GM19193 (cell line): ENCODE data around the gene GLRA3.

Source experiments
- POLR2A ChIP-seq: IDR thresholded peaks from 4 replicates; pipeline ENCODE4 v1.6.1; 2011; ENCODE audit not compliant: insufficient read depth, insufficient read length; ENCODE audit errors: extremely low read depth

GLRA3 gene

DNA sequence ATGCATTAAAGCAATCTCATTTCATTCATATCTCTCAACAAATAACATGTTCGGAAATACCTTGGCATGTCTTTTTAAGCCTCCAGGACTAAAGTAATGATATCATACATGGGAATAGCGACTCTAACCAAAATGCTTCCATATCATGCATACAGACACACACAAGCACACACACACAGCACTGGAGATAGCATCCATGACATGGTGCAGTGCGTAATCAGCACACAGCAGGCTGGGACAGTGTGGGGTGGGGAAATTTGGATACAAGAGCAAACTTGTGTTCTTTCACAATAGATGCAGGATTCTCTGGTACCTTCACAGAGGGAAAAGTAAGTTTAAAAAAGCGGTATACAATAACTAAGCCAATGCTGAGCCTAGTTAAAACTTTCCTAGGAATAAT is 174.4 kb downstream of the GLRA3 start:
- no peak for TF ChIP-seq POLR2A

DNA sequence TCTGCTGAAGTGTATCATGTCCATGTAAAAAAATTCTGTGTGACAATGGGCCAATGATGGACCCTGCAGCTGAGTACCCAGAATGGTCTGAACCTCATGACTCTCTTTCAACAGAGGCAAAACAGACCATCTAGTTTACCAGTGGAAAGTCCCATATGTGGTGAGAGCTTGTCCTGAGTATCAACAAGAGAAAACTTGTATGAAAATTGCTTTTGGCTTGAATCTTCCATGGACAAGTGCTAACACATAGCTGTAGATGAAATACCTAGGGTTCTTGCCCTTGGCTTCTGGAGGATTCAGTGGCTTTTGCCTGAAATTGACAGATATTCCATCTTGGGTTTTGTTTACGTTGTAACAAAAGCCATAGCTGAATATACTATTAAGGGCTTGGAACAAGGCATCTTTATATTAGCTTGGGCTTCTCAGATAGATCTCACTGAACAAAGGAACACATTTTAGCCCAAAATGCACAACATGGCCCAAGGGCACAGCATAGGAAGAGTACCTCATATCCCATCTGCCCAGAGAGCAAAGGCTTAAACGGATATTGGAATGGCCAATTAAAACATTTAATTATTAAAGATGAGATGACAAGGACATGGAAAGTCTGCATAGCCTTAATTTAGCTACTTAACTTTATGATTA is 178.2 kb downstream of the GLRA3 start:
- no peak for TF ChIP-seq POLR2A

DNA sequence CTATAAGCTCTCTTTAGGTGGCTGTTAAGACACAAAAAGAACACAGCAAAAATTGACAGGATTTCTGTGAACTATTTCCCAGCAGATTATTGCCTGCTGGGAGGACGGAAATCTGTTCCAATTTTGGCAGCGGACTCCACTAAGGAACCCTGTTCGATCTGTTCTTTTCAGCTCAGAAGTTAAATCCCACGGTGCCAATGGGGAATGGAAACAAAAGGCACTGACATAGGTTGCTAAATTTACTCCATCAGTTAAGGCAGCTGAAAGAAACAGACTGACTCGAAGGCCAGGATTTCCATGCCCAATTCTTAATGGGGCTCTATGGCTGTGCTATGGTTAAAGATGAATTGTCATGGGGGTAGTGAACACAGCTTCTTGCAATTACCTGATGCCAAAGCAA is 180.2 kb downstream of the GLRA3 start:
- no peak for TF ChIP-seq POLR2A

DNA sequence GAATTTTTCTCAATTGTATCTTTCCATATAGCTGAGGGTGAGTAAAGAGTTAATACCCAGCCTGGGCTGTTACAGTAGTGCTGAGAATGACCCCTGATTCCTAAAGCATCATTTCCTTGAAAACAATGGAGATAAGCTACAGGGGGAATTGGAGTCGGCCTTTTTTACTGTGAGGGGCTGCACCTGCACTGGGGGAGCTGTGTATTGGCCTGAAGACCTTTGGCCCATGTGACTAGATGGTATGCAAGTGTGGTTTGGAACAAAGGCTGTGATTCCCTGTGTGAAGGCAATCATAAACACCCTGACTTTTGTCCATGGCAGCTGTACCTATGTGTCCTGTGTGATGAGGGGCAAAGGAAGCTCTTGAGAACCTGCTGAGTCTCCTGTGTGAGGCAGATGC is 182.7 kb downstream of the GLRA3 start:
- TF ChIP-seq POLR2A = no peak

DNA sequence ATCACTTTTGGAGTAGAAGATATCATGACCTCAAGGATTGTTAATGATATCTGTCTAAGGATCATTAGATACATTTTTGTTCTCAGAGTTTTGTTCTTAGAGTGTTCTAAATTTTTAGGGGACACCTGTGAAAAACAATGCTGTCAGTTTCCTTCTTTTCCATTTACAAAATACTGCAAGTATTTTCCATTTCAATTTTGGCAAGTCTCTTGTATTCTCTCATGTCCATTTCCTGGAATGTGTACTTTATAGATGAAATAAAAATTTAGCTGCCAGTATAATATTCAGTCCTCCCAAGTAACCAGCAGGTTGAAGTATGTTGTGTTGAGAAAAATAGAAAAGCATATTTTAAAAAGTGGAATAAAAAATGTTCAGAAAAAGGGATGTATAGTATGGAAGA is 188.9 kb downstream of the GLRA3 start:
- TF ChIP-seq POLR2A = no peak

DNA sequence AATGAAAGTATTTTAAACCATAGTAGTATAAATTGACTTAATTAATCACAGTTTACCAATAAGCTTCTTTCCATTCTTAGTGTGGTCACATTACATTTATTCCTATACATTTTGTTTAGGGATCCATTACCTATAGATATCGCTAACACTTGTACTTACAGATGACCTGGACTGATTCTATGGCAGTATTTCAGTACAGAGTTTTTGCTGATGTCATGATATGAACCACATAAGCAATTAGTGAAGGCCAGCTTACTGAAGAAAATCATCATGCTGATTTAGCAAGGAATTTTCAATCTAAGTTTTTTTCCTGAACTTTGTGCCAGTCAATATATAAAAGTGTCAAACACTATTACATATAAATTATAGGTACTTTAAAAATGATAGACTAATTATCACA is 193.3 kb downstream of the GLRA3 start:
- TF ChIP-seq POLR2A = no peak

DNA sequence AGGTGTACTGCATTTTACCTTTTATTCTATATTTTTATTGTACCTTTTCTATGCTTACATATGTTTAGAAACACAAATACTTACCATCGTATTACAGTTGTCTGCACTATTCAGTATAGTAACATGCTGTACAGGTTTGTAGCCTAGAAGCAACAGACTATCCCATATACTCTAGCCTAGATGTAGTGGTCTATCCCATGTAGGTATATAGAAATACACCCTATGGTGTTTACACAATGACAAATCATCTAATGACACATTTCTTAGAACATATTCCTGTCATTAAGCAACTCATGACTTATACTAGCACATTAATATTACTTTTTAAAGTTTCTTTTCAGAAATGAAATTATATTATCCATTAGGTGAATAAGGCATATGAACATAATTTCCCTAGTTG is 195.6 kb downstream of the GLRA3 start:
- TF ChIP-seq POLR2A = no peak

DNA sequence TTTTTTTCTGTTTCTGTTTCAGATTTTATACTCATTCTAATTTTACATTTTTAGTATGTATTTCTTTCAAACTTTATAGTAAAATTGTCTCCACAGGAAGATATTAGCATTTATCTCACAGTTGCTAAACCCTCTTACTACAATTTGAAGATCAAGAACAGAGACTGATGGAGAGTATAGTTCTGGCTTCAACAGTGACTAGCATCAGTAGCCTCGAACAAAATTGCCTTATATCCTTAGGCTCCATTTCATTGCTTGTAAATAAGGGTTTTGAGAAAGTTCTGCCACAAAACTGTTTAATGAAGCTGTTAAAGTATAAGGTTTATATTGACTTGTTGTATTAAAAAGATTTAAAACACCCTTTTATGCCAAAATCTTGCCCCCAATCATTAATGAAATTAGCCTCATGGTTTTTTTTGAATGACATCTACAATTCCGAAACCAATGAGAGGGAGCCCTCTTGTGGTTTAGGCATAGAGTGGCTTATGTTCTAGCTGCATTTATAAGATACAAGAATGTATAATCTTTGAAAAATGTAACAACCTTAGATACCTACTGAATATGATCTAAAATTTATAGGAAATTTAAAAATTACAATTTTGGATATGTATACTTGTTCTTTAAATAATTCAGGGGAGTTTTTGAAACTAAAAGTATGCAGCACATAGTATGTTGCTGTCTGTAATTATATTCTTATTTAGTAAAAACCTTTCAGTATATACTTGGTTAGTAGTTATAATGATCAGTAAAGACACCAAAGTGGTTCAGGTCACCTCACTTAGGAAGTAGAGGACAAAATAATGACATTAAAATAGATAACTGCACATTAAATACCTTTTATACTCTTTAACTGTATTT is 196.9 kb downstream of the GLRA3 start:
- no peak for TF ChIP-seq POLR2A

DNA sequence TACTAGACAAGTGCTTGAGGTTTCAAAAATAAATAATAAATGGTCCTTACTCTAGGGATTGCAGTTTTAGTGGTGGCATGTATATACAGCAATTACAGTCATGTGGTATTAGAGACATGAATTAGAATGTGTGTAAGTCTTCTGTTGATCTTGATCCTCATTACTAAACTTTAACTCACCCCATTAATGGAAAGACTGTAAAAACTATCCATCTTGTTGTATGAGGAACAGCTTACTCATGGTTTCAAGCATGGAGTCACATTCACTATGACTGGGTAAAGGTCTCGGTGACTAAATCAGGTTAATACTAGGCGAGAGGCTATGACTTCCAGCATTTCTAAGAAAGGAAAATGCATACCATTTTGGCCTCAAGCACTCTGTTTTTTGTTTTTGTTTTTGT is 199.8 kb downstream of the GLRA3 start:
- no peak for TF ChIP-seq POLR2A

DNA sequence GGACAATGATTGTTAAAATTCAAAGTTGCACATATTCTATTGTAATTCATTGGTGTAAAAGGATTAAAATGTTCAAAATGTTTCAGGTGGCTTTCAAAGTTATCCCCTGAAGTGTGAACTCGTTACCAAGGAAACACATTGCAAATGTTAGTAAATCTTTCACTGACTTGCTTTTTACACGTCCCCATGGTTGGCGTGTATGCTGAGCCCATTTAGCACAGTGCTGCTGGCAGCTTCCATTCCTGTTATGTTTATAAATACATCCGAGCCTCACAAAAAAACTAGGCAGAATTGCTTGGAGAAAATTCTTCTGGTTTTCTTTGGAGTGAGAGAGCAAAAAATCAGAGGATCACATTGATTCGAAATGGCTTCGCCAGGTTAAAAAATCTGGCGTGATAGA is 200.9 kb downstream of the GLRA3 start:
- TF ChIP-seq POLR2A = no peak

DNA sequence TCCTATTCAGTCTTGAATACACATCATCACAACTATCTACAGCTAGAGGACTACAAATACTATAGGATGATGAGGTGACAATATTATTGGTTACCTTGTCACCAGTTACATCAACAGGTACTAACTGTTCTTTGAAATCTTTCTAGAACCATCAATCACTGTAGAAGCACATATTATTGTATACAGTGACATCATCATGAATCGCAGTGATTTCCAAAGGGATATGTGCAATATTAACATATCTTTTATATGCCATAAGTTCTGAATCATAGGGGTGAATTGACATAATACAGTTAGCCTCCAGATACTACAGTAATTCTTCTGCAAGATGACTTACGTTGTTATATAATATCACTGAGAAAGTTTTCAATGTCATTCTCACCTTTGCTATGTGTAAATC is 201.6 kb downstream of the GLRA3 start:
- TF ChIP-seq POLR2A = no peak

DNA sequence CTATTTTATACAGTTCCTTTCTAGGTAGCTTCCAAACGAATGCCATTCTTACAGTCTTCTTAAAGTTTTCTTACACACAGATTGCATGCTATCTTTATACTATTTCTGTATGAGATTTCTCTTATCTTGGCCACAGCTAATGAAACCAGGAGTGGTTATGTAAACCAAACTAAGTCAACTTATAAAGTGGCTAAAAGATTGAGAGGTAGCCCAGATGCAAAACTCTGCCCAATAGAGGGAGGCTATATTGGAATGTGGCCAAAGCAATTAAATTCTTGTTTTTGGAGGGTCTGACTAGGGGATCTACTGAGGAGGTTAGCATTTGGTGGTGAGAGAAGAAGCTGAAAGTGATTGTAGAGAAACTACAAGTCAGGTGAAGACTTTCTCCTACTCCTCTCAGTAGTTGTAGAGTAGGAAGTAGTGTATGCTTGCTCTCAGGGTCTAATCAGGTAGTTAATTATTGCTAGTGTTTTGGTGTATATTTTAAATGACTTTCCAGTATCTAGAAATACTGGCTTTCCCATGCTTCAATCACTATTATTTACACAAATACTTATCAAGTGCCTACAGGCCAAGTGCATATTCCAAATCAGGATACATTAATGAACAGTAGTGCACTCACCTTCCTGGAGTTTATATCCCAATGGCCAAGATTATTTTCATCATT is 202.6 kb downstream of the GLRA3 start:
- TF ChIP-seq POLR2A = no peak

DNA sequence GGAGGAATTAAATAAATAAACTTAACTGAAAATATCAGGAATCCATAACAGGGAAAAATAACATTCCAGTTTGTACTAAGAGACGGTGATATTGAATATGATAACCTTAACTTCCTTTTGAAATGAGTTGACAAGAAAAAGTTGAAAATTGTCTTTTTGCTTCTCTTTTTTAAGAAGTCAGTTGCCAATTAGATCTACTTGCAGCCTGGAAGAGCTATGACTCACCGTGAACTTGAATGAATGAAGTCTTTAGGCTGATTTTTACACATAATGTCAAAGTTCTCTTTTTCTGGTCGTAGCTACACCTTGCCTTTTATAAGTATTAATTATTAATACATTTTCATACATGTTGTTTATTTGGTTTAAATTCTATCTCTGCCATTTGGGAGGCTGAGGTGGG is 212.4 kb downstream of the GLRA3 start:
- TF ChIP-seq POLR2A = no peak

DNA sequence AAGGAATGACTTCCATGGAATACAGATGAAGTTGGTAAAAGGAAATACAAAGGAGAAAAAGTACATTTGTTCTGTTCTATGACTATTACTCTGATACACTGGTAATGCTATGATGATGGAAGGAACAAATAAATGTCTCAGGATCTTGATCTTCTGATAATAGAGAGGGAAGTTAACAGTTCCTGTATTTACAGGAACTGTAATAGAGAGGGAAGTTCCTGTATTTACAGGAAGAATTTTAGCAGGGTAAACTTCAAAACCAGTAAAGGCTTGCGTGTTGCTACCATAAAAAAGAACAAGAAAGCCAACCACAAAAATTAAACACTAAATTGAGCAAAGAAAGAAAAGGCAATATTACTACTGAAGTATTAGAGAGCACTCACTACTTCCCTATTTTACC is 215.1 kb downstream of the GLRA3 start:
- no peak for TF ChIP-seq POLR2A

DNA sequence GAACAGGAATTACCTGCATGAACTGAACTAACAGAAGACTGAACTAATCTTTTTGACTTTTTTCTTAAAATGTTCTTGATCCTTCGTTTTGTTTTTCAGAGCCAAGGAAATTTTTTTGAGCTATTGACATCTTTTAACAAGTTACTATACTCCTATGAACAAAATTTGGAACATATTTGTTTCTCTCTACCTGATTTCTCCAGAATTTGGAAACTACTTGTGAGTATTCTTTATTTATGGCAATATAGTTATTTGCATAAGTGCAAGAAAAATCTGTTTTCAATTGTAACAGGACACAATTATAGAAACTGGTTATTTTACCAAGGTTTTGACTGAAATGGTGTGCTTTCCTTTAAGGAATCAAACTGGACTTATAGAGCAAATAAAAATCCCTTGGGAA is 217.3 kb downstream of the GLRA3 start:
- no peak for TF ChIP-seq POLR2A

DNA sequence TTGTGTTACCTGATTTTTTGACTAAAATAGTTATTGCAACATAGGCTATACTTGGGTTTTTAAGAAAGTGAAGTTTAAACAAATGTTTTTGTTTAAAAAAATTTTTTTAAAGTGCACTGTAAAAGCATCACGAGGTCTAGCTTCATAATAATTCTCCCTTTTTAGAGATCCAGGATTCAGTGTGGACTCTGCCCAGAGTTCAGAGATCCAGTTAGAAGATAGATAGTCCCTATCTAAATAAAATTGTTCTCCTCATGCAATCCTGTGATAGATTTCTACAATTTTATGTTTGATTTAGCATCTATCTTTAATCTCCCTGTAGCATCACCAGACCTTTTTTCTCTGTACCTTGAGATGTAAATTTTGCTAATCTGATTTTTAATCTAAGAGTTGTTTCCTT is 221.3 kb downstream of the GLRA3 start:
- no peak for TF ChIP-seq POLR2A

DNA sequence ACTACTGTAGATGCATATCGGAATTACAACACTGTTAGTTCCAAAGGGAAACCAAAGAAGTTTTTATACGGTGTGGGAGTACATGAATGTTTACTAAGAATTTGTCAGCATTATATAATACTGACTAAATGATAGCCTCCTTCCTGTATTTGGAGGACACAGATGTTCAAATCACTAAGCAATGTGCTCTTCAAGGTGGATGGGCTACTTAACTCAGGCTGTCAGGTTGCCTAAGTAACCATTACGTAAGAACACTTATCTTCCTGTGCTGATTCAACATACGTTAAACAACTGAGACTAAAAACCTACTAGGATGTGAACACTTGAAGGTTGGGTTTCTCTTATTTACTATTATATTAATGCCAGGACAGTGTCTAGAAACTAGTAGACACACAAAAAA is 224.8 kb downstream of the GLRA3 start:
- TF ChIP-seq POLR2A = no peak

DNA sequence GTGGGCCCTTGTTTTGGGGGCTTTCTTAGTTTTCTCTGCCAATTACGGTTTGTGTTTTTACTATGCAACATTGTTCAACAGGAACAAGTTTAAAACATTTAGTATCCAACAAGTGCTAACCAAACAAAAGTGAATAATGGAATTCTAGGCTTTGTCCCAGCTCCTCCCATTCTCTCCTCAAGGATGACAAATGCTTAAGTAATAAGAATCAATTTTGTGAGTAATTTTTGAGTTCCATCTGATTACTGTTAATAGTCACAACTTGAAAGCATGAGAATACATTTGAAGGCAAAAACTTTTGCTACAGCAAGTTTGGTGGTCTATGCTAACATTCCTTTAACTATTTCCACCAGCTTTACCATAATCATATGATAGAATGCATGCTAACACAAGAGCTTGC is 228.7 kb downstream of the GLRA3 start:
- no peak for TF ChIP-seq POLR2A
